Measurements from ENCODE around the gene CIAO2B.
A peak's percentile ranks its signal among the peaks of the same experiment; 100 is the strongest.
"Not testable (repeated sequence)": the region's sequence is repeated elsewhere in the genome, so short reads cannot be mapped to it uniquely, and the experiment has no call there.

The CIAO2B gene

DNA sequence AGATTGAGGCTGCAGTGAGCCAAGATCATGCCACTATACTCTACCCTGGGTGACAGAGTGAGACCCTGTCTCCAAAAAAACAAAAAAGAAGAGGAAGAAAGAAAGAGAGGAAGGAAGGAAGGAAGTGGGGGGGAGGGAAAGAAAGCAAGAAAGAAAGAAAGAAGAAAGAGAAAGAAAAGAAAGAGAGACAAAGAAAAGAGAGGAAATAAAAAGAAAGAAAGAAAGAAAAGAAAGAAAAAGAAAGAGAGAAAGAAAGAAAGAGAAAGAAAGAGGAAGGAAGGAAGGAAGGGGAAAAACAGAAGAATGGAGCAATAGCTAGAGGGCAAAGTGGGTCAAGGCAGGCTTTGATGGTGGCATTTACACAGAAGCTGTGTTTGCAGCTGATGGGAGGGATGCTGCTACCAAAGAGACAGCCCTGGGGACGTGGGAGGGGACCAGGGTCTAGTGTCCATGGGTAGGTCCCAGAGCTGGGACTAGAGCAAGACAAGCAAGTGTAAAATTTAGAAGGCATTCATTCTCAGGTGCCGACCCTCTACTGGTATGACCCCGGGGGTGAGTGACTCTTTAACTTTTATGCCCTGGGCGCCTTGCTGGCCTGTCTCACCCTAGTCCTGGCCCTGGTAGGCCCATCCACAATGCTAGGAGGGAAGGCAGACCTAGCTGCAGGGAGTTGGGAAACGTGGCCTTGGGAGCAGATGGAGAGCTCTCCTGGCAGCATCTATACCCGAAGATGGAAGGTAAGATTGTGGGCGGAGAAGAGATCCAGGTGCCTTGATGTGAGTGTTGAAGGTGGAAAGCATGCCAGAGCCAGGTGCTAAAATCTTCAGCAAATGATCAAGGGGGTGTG is 24.9 kb upstream of the CIAO2B start:
- Histone ChIP-seq H3K9me3 (ENCODE audit: insufficient read depth, low read length, severe bottlenecking) (no peaks in the 10 kb centered on the region), H3K9ac (ENCODE audit: low read depth, low read length) (no peak overlapping the region), H3K79me2 (ENCODE audit: insufficient read depth, low read length) (no peaks in the 10 kb centered on the region; the same call in 1 of the 2 replicates), H3K4me3 (ENCODE audit: low read depth in 1 of 2, low read length in 2 of 2) (no peak overlapping the region), H2AFZ (ENCODE audit: low read depth, low read length) (no peak overlapping the region), H3K27ac (ENCODE audit: low read length) (no peak overlapping the region), H3K27me3 (ENCODE audit: insufficient read depth, low read length, poor library complexity) (no peaks in the 10 kb centered on the region), H3K4me1 (ENCODE audit: insufficient read depth, low read length) (peaks cover 26% of the 10 kb centered on the region), H3K4me2 (ENCODE audit: insufficient read depth, low read length) (no peak overlapping the region), H3K36me3 (ENCODE audit: insufficient read depth, low read length) (no peaks in the 10 kb centered on the region), H4K20me1 (ENCODE audit: insufficient read depth, low read length) (no peaks in the 10 kb centered on the region)
- TF ChIP-seq EZH2 (IDR thresholded peaks at IDR 0.05; ENCODE audit: borderline replicate concordance, low read depth, low read length, severe bottlenecking), result no peak
- TF ChIP-seq, protein P1, sequence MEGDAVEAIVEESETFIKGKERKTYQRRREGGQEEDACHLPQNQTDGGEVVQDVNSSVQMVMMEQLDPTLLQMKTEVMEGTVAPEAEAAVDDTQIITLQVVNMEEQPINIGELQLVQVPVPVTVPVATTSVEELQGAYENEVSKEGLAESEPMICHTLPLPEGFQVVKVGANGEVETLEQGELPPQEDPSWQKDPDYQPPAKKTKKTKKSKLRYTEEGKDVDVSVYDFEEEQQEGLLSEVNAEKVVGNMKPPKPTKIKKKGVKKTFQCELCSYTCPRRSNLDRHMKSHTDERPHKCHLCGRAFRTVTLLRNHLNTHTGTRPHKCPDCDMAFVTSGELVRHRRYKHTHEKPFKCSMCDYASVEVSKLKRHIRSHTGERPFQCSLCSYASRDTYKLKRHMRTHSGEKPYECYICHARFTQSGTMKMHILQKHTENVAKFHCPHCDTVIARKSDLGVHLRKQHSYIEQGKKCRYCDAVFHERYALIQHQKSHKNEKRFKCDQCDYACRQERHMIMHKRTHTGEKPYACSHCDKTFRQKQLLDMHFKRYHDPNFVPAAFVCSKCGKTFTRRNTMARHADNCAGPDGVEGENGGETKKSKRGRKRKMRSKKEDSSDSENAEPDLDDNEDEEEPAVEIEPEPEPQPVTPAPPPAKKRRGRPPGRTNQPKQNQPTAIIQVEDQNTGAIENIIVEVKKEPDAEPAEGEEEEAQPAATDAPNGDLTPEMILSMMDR (IDR thresholded peaks at IDR 0.05; ENCODE audit: borderline replicate concordance, extremely low read depth, low read length, poor library complexity, severe bottlenecking), result no peak
- DNase-seq (no peak), ATAC-seq (ENCODE audit: insufficient read depth, low read depth) (no peak)

DNA sequence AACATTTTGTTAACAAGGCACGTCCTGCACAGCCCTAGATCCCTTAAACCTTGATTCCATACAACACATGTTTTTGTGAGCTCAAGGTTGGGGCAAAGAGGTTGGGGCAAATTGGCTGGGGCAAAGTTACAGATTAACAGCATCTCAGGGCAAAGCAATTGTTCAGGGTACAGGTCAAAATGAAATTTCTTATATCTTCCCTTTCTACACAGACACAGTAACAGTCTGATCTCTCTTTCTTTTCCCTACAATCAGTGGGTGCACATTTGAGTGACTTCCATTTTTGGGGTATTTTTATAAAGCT is 21.9 kb upstream of the CIAO2B start:
- not testable (repeated sequence) for DNase-seq; H3K79me2 ChIP-seq (ENCODE audit: insufficient read depth, low read length); H3K27ac ChIP-seq (ENCODE audit: low read length); H3K36me3 ChIP-seq (ENCODE audit: insufficient read depth, low read length); H3K9ac ChIP-seq (ENCODE audit: low read depth, low read length); ATAC-seq (ENCODE audit: insufficient read depth, low read depth); H2AFZ ChIP-seq (ENCODE audit: low read depth, low read length); H3K27me3 ChIP-seq (ENCODE audit: insufficient read depth, low read length, poor library complexity); H3K9me3 ChIP-seq (ENCODE audit: insufficient read depth, low read length, severe bottlenecking); H3K4me2 ChIP-seq (ENCODE audit: insufficient read depth, low read length); H4K20me1 ChIP-seq (ENCODE audit: insufficient read depth, low read length); H3K4me3 ChIP-seq (ENCODE audit: low read depth in 1 of 2, low read length in 2 of 2); H3K4me1 ChIP-seq (ENCODE audit: insufficient read depth, low read length)

- H3K27ac ChIP-seq (ENCODE audit: low read length); H3K4me2 ChIP-seq (ENCODE audit: insufficient read depth, low read length); H3K36me3 ChIP-seq (ENCODE audit: insufficient read depth, low read length); H3K4me1 ChIP-seq (ENCODE audit: insufficient read depth, low read length); H2AFZ ChIP-seq (ENCODE audit: low read depth, low read length); ATAC-seq (ENCODE audit: insufficient read depth, low read depth); H3K27me3 ChIP-seq (ENCODE audit: insufficient read depth, low read length, poor library complexity); H3K9me3 ChIP-seq (ENCODE audit: insufficient read depth, low read length, severe bottlenecking); H3K4me3 ChIP-seq (ENCODE audit: low read depth in 1 of 2, low read length in 2 of 2); H3K79me2 ChIP-seq (ENCODE audit: insufficient read depth, low read length); H3K9ac ChIP-seq (ENCODE audit: low read depth, low read length); DNase-seq; H4K20me1 ChIP-seq (ENCODE audit: insufficient read depth, low read length): not testable (repeated sequence)
Observed at GRCh38 chr16:66955363-66956153, 21.4 kb upstream of the CIAO2B start.

- H3K79me2 ChIP-seq (ENCODE audit: insufficient read depth, low read length), result no peaks in the 10 kb centered on the region
- no peak for TF ChIP-seq EZH2 (IDR thresholded peaks at IDR 0.05; ENCODE audit: borderline replicate concordance, low read depth, low read length, severe bottlenecking)
- TF ChIP-seq, protein P1 (IDR thresholded peaks at IDR 0.05; ENCODE audit: borderline replicate concordance, extremely low read depth, low read length, poor library complexity, severe bottlenecking), result peak; percentile 95
- no peak overlapping the region for H3K4me3 ChIP-seq (ENCODE audit: low read depth in 1 of 2, low read length in 2 of 2)
- peaks cover 4% of the 10 kb centered on the region for H3K27me3 ChIP-seq (ENCODE audit: insufficient read depth, low read length, poor library complexity)
- H3K4me1 ChIP-seq (ENCODE audit: insufficient read depth, low read length), result no peaks in the 10 kb centered on the region
- H3K9ac ChIP-seq (ENCODE audit: low read depth, low read length), result no peak overlapping the region
- no peak overlapping the region for H3K27ac ChIP-seq (ENCODE audit: low read length)
- no peaks in the 10 kb centered on the region for H3K9me3 ChIP-seq (ENCODE audit: insufficient read depth, low read length, severe bottlenecking)
- no peaks in the 10 kb centered on the region for H4K20me1 ChIP-seq (ENCODE audit: insufficient read depth, low read length)
- peak; percentile 83 for DNase-seq
- peak; percentile 97 for ATAC-seq (ENCODE audit: insufficient read depth, low read depth)
- no peak overlapping the region; the same call in 1 of the 2 replicates for H2AFZ ChIP-seq (ENCODE audit: low read depth, low read length)
- H3K36me3 ChIP-seq (ENCODE audit: insufficient read depth, low read length), result no peaks in the 10 kb centered on the region
- H3K4me2 ChIP-seq (ENCODE audit: insufficient read depth, low read length), result no peak overlapping the region
Observed at GRCh38 chr16:66954097-66954659, 20.0 kb upstream of the CIAO2B start.

All from DND-41 (cell line).